ENCODE measurements around the gene PRKACB.

Gene PRKACB

DNA sequence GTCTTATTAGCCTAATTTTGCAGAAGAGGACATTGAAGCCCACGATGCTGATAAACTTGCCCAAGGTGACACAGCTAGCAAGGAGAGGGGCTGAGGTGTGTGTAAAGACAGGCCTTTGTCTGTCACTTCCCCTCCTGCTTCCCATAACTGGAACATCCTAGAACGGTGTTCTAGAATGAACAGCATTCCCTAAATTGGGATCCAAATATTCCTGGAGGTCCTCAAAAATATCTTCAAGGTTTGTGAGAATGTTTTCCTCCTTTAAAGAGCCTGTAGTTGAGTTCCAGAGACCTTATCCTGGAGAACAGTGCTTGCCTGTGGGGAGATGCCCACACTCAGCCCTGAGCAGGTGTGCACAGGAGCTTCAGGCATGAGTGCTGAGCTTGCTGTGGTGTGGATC, 115.9 kb downstream of the PRKACB start:
- TF ChIP-seq, protein P1, sequence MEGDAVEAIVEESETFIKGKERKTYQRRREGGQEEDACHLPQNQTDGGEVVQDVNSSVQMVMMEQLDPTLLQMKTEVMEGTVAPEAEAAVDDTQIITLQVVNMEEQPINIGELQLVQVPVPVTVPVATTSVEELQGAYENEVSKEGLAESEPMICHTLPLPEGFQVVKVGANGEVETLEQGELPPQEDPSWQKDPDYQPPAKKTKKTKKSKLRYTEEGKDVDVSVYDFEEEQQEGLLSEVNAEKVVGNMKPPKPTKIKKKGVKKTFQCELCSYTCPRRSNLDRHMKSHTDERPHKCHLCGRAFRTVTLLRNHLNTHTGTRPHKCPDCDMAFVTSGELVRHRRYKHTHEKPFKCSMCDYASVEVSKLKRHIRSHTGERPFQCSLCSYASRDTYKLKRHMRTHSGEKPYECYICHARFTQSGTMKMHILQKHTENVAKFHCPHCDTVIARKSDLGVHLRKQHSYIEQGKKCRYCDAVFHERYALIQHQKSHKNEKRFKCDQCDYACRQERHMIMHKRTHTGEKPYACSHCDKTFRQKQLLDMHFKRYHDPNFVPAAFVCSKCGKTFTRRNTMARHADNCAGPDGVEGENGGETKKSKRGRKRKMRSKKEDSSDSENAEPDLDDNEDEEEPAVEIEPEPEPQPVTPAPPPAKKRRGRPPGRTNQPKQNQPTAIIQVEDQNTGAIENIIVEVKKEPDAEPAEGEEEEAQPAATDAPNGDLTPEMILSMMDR (IDR thresholded peaks at IDR 0.05; ENCODE audit: low read depth, low read length, missing control alignments) = no peak
- no peak for DNase-seq (ENCODE audit: extremely low read depth, low read depth)
- H3K4me3 ChIP-seq (replicated peaks; ENCODE audit: low read depth, low read length) = no peak overlapping the region

DNA sequence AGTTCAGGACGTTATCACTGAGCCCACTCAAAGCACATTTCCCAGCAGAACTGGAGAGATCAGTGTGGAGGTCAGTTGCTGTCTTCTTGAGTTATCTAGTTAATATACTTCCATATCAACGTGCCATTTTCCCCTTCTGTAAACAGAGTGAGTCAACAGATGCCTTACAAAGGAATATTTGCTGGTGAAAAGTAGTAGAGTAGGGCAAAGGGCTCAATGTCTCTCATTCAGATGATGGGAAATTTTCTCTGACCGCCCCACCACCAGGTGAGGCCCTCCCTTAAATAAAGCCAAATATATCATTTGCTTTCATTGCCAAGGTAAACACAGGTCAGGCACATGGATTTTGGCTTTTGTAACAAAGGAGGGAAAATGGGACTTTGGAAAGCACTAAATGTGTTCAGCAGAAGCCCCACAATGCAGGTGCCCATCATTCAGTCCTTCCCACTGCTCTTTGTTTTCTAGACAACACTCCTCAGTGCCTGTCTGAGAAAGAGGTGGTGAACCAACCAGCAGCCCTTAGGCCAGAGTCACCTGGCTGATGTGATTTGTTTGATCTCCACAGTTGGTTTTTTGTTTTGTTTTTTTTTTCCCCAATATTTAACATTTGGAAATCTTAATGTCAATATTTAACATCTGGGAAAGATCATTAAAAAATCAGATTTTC, 116.9 kb downstream of the PRKACB start:
- no peak overlapping the region for H3K4me3 ChIP-seq (replicated peaks; ENCODE audit: low read depth, low read length)
- no peak for DNase-seq (ENCODE audit: extremely low read depth, low read depth)
- TF ChIP-seq, protein P1 (IDR thresholded peaks at IDR 0.05; ENCODE audit: low read depth, low read length, missing control alignments) = no peak

DNA sequence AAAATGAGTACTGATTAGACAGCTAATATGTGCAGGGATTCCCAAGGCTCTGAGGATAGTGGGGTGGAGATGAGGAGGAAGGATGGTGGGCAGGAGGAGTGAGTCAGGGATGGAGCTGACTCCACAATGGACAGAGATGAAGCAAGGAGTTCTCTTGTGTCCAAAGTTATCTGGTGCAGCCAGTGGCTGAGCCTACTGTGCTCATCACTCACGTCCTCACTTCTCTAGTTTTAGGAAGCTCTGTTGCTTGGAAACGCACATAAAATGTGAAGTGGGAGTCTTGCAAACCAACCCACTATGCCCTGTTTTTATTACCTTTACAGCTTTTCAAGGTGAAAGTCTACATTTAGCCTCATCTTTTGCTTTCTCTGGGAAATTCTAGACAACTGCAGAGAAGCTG, 120.9 kb downstream of the PRKACB start:
- DNase-seq (ENCODE audit: extremely low read depth, low read depth) = no peak
- TF ChIP-seq, protein P1 (IDR thresholded peaks at IDR 0.05; ENCODE audit: low read depth, low read length, missing control alignments) = no peak
- H3K4me3 ChIP-seq (replicated peaks; ENCODE audit: low read depth, low read length) = no peak overlapping the region

DNA sequence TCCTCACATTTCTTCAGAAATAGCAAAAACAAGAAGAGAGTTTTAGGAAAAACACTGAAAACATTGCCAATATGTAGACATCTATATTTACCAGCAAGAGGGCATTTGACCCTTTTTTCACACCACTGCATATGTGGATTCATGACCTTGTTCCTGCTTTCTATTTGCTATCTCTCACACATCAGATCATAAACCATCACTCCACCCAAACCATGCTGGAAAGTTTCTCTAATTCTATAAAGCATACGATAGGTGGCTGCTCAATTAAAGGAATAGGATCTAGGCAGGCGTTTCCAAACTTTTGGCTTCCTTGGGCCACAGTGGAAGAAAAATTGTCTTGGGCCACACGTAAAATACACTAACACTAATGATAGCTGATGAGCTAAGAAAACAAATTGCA, 121.8 kb downstream of the PRKACB start:
- H3K4me3 ChIP-seq (replicated peaks; ENCODE audit: low read depth, low read length) = no peak overlapping the region
- TF ChIP-seq, protein P1 (IDR thresholded peaks at IDR 0.05; ENCODE audit: low read depth, low read length, missing control alignments) = no peak
- DNase-seq (ENCODE audit: extremely low read depth, low read depth) = no peak

DNA sequence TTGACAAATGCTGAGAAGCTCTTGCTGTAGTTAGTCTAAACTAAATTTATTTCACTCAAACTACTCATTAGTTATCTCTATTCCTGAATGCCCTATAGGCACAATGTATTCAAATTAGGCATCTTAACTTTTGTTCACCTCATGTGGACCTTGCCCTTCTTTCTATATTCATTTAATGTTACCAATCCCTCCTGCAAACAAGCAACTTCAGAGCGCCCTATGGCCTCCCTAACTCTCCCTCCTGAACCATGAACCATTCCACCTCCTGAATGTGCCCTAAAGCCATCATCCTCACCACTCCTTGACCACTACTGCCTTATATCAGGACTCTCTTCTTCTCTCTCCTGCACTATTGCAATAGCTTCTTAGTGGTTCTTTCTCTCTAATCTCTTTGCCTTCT, 122.7 kb downstream of the PRKACB start:
- no peak for DNase-seq (ENCODE audit: extremely low read depth, low read depth)
- H3K4me3 ChIP-seq (replicated peaks; ENCODE audit: low read depth, low read length) = no peak overlapping the region
- TF ChIP-seq, protein P1 (IDR thresholded peaks at IDR 0.05; ENCODE audit: low read depth, low read length, missing control alignments) = no peak

DNA sequence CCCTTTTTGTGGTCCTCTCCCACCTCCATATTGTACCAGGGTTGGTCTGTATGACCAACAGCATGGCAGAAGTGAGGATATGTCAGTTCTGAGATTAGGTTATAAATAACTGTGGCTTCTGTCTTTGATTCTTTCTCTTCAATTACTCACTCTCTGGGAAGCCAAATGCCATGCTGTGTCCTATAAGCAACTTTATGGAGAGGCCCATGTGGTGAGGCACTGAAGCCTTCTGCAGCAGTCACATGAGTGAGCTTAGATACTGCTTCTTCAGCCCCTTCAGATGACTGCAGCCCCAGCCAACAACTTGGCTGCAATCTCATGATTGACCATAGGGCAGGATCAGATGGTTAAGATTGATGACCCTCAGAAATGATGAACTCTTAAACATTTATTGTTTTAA, 123.4 kb downstream of the PRKACB start:
- H3K4me3 ChIP-seq (replicated peaks; ENCODE audit: low read depth, low read length) = no peak overlapping the region
- TF ChIP-seq, protein P1 (IDR thresholded peaks at IDR 0.05; ENCODE audit: low read depth, low read length, missing control alignments) = no peak
- no peak for DNase-seq (ENCODE audit: extremely low read depth, low read depth)

DNA sequence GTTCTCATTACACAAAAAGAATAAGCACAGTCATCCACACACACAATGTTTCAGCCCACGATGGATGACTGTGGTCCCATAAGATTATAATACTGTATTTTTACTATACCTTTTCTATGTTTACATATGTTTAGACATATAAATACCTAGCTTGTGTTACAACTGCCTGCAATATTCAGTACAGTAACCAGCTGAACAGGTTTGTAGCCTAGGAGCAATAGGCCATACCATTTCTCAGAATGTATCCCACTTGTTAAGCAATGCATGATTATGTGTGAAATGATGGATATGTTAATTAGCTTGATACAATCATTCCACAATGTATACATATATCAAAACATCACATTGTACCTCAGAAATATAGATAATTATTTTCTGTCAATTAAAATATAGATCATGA, 124.3 kb downstream of the PRKACB start:
- H3K4me3 ChIP-seq (replicated peaks; ENCODE audit: low read depth, low read length) = no peak overlapping the region
- TF ChIP-seq, protein P1 (IDR thresholded peaks at IDR 0.05; ENCODE audit: low read depth, low read length, missing control alignments) = no peak
- no peak for DNase-seq (ENCODE audit: extremely low read depth, low read depth)

All from HFF-Myc (cell line).